Epithelial cell of proximal tubule (primary cell): Measurements from ENCODE around the gene FAM222B. TPM values are rescaled to one million over a fixed set of nuclear protein-coding genes. Genes with fewer than 3 reads are reported as not detected.
"Not testable (repeated sequence)": the region's sequence is repeated elsewhere in the genome, so short reads cannot be mapped to it uniquely, and the experiment has no call there.

Source experiments
- DNase-seq: peaks from one replicate; pipeline ENCODE4 v3.0.0-alpha.2; 2011; ENCODE audit warnings: low read depth
- H3K4me3 ChIP-seq: 2 replicates; pipeline ENCODE4 v1.5.1; 2011; ENCODE audit warnings: low read depth, mild to moderate bottlenecking, low read length
- total RNA-seq: library from RNA; depleted of rRNA; stranded (reverse); fragments of >200 nt; gene quantifications from 2 replicates; pipeline ENCODE4 v1.2.3, GENCODE V29; 2015
- TF ChIP-seq, protein P1 (sequence below): conservative IDR thresholded peaks from 2 replicates; pipeline ENCODE4 v1.5.1; 2012; ENCODE audit warnings: low read depth, mild to moderate bottlenecking, low read length

FAM222B gene
- total RNA-seq, 1 donor from 2014 or later = 11.9 TPM

DNA sequence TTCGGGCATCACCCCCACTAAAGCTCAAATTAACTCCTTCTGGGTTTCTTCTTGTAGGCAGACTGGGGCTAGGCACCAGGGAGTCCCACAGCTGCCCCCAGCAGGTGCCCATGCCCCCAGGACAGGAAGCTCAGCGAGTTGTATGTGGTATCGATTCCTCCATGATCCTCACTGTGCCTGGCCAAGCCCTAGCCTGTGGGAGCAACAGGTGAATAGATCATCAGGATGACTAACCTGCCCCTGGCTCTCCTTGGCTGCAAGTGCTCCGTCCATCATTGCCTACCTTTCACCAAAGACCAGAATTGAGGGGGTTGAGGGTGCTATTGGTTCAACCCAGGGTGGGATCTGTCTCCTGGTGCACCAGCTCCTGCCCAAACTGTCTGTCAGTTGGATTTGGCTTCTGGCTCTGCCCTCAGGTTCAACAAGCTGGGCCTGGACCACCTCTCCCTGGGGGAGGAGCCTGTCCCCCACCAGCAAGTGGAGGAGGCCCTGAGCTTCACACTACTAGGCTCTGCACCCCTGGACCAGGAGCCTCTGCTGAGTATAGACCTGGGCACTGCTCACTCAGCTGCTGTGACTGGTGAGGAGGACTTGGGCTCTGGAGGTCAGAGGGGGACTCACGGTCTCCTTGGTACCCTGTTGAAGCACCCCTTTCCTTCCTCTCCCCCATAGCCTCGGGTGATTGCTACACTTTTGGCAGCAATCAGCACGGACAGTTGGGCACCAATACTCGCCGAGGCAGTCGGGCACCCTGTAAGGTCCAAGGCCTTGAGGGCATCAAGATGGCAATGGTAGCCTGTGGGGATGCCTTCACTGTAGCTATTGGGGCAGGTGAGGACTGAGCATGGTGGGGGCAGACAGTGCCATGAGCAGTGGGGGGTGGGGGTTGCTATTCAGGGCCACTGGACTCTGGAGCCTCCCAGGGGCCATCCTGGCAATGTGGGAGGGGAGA, 101.9 kb downstream of the FAM222B start:
- DNase-seq = no peak
- H3K4me3 ChIP-seq = no peak overlapping the region
- TF ChIP-seq, protein P1, sequence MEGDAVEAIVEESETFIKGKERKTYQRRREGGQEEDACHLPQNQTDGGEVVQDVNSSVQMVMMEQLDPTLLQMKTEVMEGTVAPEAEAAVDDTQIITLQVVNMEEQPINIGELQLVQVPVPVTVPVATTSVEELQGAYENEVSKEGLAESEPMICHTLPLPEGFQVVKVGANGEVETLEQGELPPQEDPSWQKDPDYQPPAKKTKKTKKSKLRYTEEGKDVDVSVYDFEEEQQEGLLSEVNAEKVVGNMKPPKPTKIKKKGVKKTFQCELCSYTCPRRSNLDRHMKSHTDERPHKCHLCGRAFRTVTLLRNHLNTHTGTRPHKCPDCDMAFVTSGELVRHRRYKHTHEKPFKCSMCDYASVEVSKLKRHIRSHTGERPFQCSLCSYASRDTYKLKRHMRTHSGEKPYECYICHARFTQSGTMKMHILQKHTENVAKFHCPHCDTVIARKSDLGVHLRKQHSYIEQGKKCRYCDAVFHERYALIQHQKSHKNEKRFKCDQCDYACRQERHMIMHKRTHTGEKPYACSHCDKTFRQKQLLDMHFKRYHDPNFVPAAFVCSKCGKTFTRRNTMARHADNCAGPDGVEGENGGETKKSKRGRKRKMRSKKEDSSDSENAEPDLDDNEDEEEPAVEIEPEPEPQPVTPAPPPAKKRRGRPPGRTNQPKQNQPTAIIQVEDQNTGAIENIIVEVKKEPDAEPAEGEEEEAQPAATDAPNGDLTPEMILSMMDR = no peak

DNA sequence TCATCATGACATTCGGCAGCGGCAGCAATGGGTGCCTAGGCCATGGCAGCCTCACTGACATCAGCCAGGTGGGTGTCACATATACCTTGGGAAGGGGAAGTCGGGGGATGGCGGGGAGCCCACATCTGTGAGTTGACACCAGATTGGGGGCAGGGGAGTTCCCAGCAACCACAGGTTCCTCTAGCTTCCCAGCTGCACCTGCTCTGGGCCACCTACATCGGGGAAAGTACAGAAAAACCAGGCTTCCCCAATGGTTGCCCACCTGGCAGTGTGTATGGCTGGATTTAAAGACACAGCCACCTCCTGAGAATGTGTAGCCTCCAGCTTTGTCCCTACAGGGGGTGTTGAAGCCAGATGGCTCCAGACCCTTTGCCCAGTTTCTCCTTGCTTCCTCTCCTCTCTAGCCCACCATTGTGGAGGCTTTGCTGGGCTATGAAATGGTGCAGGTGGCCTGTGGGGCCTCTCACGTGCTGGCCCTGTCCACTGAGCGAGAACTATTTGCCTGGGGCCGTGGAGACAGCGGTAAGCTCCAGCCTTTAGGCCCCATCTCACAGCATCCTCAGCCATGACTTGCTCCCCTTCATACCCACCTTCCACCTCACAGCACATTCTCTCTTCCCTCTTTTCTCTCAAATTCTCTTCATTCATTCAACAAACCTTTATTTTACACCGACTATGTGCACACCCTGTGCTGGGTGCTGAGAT, 103.8 kb downstream of the FAM222B start:
- TF ChIP-seq, protein P1 = no peak
- no peak for DNase-seq

DNA sequence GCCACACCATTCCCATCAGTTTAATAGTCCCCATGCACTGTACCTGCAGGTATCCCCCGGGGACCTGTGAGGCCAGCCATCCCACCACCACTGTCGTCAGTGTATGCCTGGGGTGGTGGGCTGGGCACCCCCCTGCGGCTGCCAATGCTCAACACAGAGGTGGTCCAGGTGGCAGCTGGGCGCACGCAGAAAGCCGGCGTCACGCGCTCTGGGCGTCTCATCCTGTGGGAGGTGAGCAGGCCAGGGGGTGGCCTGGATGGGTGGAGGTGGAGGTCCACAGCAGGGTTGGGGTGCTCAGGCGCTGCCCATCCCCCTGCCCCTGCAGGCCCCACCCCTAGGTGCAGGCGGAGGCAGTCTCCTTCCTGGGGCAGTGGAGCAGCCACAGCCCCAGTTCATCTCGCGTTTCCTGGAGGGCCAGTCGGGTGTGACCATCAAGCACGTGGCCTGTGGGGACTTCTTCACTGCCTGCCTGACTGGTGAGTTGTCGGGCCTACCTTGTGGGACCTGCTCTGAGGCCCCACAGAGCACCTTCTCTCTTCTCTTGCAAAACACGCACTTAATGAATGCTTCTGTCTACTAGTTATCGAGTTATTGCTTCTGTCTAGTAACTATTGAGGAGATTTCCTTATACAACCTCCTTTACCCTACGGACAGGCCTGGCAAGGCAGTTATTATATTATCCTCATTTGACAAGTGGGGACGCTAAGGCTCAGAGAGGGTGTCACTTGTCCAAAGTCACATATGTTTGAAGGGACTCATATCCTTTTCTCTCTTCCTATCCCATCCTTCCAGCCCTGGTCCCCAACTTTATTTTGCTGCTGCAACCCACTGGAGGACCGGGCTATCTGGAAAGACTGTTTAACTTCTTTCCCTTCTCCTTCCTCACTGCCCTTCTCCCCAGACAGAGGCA, 104.6 kb downstream of the FAM222B start:
- TF ChIP-seq, protein P1 = no peak
- H3K4me3 ChIP-seq = no peak overlapping the region
- no peak for DNase-seq

More for the DNA sequence above, 103.8 kb downstream of the FAM222B start:
- no peak overlapping the region for H3K4me3 ChIP-seq

DNA sequence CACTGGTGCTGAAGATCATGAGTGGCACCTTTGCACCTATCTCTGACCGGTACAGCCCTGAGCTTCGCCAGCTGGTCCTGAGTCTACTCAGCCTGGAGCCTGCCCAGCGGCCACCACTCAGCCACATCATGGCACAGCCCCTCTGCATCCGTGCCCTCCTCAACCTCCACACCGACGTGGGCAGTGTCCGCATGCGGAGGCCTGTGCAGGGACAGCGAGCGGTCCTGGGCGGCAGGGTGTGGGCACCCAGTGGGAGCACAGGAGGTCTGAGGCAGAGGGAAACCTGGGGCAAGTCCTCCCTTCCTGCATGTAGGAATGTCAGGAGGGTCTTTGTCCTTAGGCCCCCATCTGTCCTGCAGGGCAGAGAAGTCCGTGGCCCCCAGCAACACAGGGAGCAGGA, 105.3 kb downstream of the FAM222B start:
- DNase-seq = no peak
- TF ChIP-seq, protein P1 = no peak
- no peak overlapping the region for H3K4me3 ChIP-seq

DNA sequence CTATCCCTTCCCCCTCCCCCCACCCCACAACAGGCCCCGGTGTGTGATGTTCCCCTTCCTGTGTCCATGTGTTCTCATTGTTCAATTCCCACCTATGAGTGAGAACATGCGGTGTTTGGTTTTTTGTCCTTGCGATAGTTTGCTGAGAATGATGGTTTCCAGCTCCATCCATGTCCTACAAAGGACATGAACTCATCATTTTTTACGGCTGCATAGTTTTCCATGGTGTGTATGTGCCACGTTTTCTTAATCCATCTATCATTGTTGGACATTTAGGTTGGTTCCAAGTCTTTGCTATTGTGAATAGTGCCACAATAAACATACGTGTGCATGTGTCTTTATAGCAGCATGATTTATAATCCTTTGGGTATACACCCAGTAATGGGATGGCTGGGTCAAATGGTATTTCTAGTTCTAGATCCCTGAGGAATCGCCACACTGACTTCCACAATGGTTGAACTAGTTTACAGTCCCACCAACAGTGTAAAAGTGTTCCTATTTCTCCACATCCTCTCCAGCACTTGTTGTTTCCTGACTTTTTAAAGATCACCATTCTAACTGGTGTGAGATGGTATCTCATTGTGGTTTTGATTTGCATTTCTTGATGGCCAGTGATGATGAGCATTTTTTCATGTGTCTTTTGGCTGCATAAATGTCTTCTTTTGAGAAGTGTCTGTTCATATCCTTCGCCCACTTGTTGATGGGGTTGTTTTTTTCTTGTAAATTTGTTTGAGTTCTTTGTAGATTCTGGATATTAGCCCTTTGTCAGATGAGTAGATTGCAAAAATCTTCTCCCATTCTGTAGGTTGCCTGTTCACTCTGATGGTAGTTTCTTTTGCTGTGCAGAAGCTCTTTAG, 106.4 kb downstream of the FAM222B start:
- not testable (repeated sequence) for DNase-seq, H3K4me3 ChIP-seq

DNA sequence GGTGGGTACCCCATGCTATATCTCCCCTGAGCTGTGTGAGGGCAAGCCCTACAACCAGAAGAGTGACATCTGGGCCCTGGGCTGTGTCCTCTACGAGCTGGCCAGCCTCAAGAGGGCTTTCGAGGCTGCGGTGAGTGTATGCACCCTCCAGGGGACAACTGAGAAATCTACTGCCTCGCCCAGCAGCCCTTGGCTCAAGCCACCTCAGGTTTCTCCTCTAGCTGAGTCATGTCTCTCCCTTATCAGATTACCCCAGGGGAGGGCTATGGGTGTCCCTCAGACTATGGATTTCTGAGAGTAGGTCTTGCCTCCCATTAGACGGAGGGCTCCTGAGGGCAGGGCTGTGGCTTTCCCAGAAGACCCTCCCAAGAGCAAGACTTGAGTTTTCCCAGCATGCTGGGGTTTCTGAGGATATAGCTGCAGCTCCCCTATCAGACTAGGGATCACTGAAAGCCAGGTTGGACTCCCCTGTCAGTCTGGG, 107.3 kb downstream of the FAM222B start:
- TF ChIP-seq, protein P1 = no peak
- no peak overlapping the region for H3K4me3 ChIP-seq
- no peak for DNase-seq
